Measurements from ENCODE around the gene PRPF19. TPM values are rescaled to one million over a fixed set of nuclear protein-coding genes. Genes with fewer than 3 reads are reported as not detected.

The PRPF19 gene
- polyA plus RNA-seq, 2 of the 4 experiments (the other 2 are of a cell fraction) = 41.1 to 177 TPM

DNA sequence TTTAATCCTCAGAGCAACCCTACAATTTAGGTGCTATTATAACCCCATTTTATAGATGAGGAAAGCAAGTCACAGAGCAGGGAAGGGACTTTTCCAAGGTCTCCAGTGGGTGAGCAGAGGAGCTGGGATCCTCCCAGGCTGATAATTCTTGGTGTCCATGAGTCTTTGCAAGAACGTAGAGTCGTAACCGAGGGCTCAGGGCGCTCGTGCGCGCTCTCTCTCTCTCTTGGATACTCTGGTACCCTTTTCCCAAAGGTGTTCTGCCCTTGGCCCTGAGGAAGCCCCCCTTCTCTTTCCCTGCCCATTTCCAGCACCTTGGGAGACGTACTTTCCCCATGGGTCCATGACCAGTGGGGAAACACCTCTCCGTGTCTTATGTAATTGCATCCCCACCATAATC, 44.2 kb downstream of the PRPF19 start:
- H3K9me3 ChIP-seq = no peaks in the 10 kb centered on the region
- H3K4me1 ChIP-seq = no peaks in the 10 kb centered on the region
- POLR2A ChIA-PET = no interaction called here
- ATAC-seq = no peak
- no peak for FAIRE-seq
- no peak overlapping the region for H3K4me3 ChIP-seq
- DNase-seq (ENCODE audit: low read depth in 1 of 2, low spot score in 1 of 2) = no peak
- H3K4me2 ChIP-seq = no peak overlapping the region
- no peak overlapping the region for H3K27ac ChIP-seq
- 81% methylated on average over 9 of the region's 9 CpGs for WGBS (ENCODE audit: missing lambda C conversion rate)
- CTCF ChIA-PET = no interaction called here
- TF ChIP-seq, protein P1, sequence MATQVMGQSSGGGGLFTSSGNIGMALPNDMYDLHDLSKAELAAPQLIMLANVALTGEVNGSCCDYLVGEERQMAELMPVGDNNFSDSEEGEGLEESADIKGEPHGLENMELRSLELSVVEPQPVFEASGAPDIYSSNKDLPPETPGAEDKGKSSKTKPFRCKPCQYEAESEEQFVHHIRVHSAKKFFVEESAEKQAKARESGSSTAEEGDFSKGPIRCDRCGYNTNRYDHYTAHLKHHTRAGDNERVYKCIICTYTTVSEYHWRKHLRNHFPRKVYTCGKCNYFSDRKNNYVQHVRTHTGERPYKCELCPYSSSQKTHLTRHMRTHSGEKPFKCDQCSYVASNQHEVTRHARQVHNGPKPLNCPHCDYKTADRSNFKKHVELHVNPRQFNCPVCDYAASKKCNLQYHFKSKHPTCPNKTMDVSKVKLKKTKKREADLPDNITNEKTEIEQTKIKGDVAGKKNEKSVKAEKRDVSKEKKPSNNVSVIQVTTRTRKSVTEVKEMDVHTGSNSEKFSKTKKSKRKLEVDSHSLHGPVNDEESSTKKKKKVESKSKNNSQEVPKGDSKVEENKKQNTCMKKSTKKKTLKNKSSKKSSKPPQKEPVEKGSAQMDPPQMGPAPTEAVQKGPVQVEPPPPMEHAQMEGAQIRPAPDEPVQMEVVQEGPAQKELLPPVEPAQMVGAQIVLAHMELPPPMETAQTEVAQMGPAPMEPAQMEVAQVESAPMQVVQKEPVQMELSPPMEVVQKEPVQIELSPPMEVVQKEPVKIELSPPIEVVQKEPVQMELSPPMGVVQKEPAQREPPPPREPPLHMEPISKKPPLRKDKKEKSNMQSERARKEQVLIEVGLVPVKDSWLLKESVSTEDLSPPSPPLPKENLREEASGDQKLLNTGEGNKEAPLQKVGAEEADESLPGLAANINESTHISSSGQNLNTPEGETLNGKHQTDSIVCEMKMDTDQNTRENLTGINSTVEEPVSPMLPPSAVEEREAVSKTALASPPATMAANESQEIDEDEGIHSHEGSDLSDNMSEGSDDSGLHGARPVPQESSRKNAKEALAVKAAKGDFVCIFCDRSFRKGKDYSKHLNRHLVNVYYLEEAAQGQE (IDR thresholded peaks at IDR 0.05) = no peak
- TF ChIP-seq FOXS1 (CRISPR knock-in tag; IDR thresholded peaks at IDR 0.05) (no peak), NPAS2 (CRISPR knock-in tag; IDR thresholded peaks at IDR 0.05; ENCODE audit: borderline replicate concordance) (no peak), ZNF302 (CRISPR knock-in tag; IDR thresholded peaks at IDR 0.05) (no peak), HDAC2 (IDR thresholded peaks at IDR 0.05) (no peak), ZSCAN20 (CRISPR knock-in tag; IDR thresholded peaks at IDR 0.05) (no peak), EHMT2 (IDR thresholded peaks at IDR 0.05; ENCODE audit: low read depth) (no peak)
- TF ChIP-seq, protein P2, sequence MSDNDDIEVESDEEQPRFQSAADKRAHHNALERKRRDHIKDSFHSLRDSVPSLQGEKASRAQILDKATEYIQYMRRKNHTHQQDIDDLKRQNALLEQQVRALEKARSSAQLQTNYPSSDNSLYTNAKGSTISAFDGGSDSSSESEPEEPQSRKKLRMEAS (IDR thresholded peaks at IDR 0.05) = no peak
- TF ChIP-seq, protein P3, sequence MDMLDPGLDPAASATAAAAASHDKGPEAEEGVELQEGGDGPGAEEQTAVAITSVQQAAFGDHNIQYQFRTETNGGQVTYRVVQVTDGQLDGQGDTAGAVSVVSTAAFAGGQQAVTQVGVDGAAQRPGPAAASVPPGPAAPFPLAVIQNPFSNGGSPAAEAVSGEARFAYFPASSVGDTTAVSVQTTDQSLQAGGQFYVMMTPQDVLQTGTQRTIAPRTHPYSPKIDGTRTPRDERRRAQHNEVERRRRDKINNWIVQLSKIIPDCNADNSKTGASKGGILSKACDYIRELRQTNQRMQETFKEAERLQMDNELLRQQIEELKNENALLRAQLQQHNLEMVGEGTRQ (IDR thresholded peaks at IDR 0.05) = no peak

DNA sequence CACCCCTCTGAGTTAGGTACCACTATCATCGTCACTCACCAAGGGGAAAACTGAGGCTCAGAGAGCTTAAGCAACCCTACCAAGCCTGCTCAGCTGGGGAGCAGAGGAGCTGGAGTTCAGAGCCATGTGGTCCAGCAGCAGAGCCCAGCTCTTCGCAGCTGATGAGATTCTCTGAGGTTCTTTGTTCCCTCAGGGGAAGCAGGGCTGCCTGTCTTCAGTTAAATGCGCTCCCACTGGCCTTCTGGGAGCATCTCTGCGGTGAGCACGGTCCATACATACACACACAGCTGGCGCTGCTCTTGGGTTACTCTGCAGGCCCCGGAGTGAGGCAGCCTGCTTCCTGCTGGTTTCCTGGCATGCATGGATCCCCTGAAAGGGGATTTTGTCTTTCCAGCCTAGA, 45.4 kb downstream of the PRPF19 start:
- no peak for FAIRE-seq
- ChIA-PET CTCF (interaction anchor here (0.9 to 1.5 kb wide), 2 partner anchors 30 to 39 kb away, joined by 3 to 6 read pairs; no protein-coding TSS in a partner anchor), POLR2A (no interaction called here)
- TF ChIP-seq TP53 (CRISPR knock-in tag; IDR thresholded peaks at IDR 0.05) (no peak), CBX2 (IDR thresholded peaks at IDR 0.05; ENCODE audit: borderline replicate concordance, low read depth) (no peak), GATA3 (IDR thresholded peaks at IDR 0.05; ENCODE audit: borderline replicate concordance) (no peak), MYC (IDR thresholded peaks at IDR 0.05; ENCODE audit: borderline replicate concordance, low read length) (no peak), FOSB (CRISPR knock-in tag; IDR thresholded peaks at IDR 0.05) (no peak)
- TF ChIP-seq, protein P1 (IDR thresholded peaks at IDR 0.05) = no peak
- TF ChIP-seq, protein P2 (IDR thresholded peaks at IDR 0.05) = no peak
- Histone ChIP-seq H3K27ac (no peak overlapping the region), H3K4me2 (no peak overlapping the region), H3K4me1 (no peaks in the 10 kb centered on the region), H3K9me3 (no peaks in the 10 kb centered on the region), H3K4me3 (no peak overlapping the region)
- 94% methylated on average over 6 of the region's 7 CpGs for WGBS (ENCODE audit: missing lambda C conversion rate)
- ATAC-seq = no peak
- no peak for DNase-seq (ENCODE audit: low read depth in 1 of 2, low spot score in 1 of 2)

All from A549 (cell line).